ENCODE results near the gene UGT2B15. TPM values are rescaled to one million over a fixed set of nuclear protein-coding genes. Genes with fewer than 3 reads are reported as not detected.

The UGT2B15 gene
- total RNA-seq, 1 experiment from 2014 or later, result not detected

GRCh38 chr4:68599150-68599549 is 71.3 kb downstream of the UGT2B15 start:
- no TSS peak for BruUV-seq (replicated peaks)
- ChIA-PET CTCF (no interaction called here), POLR2A (ENCODE audit: low non-redundant PET) (no interaction called here)
- intact Hi-C loops (cut with micrococcal nuclease; ENCODE audit: unreplicated experiment), result no loop called here
- no peaks in the 10 kb centered on the region for H3K36me3 ChIP-seq (ENCODE audit: insufficient read depth, low read length, poor library complexity, severe bottlenecking)
- TF ChIP-seq CTCF (conservative IDR thresholded peaks at IDR 0.05; ENCODE audit: low read depth, low read length), result no peak
- TF ChIP-seq EZH2 (IDR thresholded peaks at IDR 0.05; ENCODE audit: borderline replicate concordance, low read depth, low read length, poor library complexity, severe bottlenecking), result no peak
- H3K4me1 ChIP-seq (ENCODE audit: insufficient read depth, low read length, poor library complexity, severe bottlenecking), result no peaks in the 10 kb centered on the region
- no peak for DNase-seq (ENCODE audit: low spot score)
- no peak overlapping the region for H3K27ac ChIP-seq (ENCODE audit: low read depth, low read length, poor library complexity, severe bottlenecking)
- no peak overlapping the region for H3K4me3 ChIP-seq (ENCODE audit: low read depth, low read length, poor library complexity, severe bottlenecking)
- H3K9me3 ChIP-seq (ENCODE audit: low read depth, low read length, poor library complexity, severe bottlenecking), result no peaks in the 10 kb centered on the region
- H3K27me3 ChIP-seq (replicated peaks; ENCODE audit: insufficient read depth, low read depth, low read length, poor library complexity), result no peaks in the 10 kb centered on the region

GRCh38 chr4:68597482-68597881 is 73.0 kb downstream of the UGT2B15 start:
- H3K9me3 ChIP-seq (ENCODE audit: low read depth, low read length, poor library complexity, severe bottlenecking), result no peaks in the 10 kb centered on the region
- H3K36me3 ChIP-seq (ENCODE audit: insufficient read depth, low read length, poor library complexity, severe bottlenecking), result no peaks in the 10 kb centered on the region
- DNase-seq (ENCODE audit: low spot score), result no peak
- CTCF ChIA-PET, result no interaction called here
- intact Hi-C loops (cut with micrococcal nuclease; ENCODE audit: unreplicated experiment), result no loop called here
- H3K4me1 ChIP-seq (ENCODE audit: insufficient read depth, low read length, poor library complexity, severe bottlenecking), result no peaks in the 10 kb centered on the region
- TF ChIP-seq CTCF (conservative IDR thresholded peaks at IDR 0.05; ENCODE audit: low read depth, low read length) (no peak), EZH2 (IDR thresholded peaks at IDR 0.05; ENCODE audit: borderline replicate concordance, low read depth, low read length, poor library complexity, severe bottlenecking) (no peak)
- H3K27ac ChIP-seq (ENCODE audit: low read depth, low read length, poor library complexity, severe bottlenecking), result no peak overlapping the region
- POLR2A ChIA-PET (ENCODE audit: low non-redundant PET), result no interaction called here
- H3K27me3 ChIP-seq (replicated peaks; ENCODE audit: insufficient read depth, low read depth, low read length, poor library complexity), result no peaks in the 10 kb centered on the region
- no peak overlapping the region for H3K4me3 ChIP-seq (ENCODE audit: low read depth, low read length, poor library complexity, severe bottlenecking)
- no TSS peak for BruUV-seq (replicated peaks)

Other genes with a start within 250 kb of the UGT2B15 start
- gene TMPRSS11E, start 223.2 kb downstream of the UGT2B15 start, total RNA-seq (2021), result not detected in 2 replicates
- gene UGT2B17, start 94.3 kb downstream of the UGT2B15 start, total RNA-seq (2021), result not detected in 2 replicates
- gene UGT2B10, start 145.3 kb upstream of the UGT2B15 start, total RNA-seq (2021), result not detected in 2 replicates